HepG2 (cell line): ENCODE data around the gene ARL4D. TPM values are rescaled to one million over a fixed set of nuclear protein-coding genes. Genes with fewer than 3 reads are reported as not detected.

ENCODE experiments used
- ATF2 ChIP-seq: sonication (generic); formaldehyde crosslinking; IDR thresholded peaks from 2 replicates; pipeline ENCODE4 v1.4.0; 2020; ENCODE audit warnings: missing genetic modification reagents
- CENPT ChIP-seq: sonication (generic); formaldehyde crosslinking; IDR thresholded peaks from 2 replicates; pipeline ENCODE4 v1.8.0; 2022; ENCODE audit warnings: low read depth, mild to moderate bottlenecking, moderate library complexity, missing genetic modification reagents
- GFI1 ChIP-seq: sonication (generic); formaldehyde crosslinking; IDR thresholded peaks from 2 replicates; pipeline ENCODE4 v1.5.0; 2020; ENCODE audit warnings: missing genetic modification reagents, mild to moderate bottlenecking, borderline replicate concordance
- GMEB2 ChIP-seq: IDR thresholded peaks from 2 replicates; pipeline ENCODE4 v1.6.1; 2016; ENCODE audit warnings: missing biosample characterization, missing genetic modification reagents, low read depth
- HHEX ChIP-seq: IDR thresholded peaks from 2 replicates; pipeline ENCODE4 v1.6.1; 2016; ENCODE audit warnings: control low read depth
- HNRNPK ChIP-seq: fragments of 200-400 bp; formaldehyde crosslinking; IDR thresholded peaks from 2 replicates; pipeline ENCODE4 v1.6.1; 2018; ENCODE audit warnings: low read length, low read depth, moderate library complexity, mild to moderate bottlenecking; ENCODE audit not compliant: poor library complexity, severe bottlenecking
- HNRNPLL ChIP-seq: fragments of 200-400 bp; formaldehyde crosslinking; IDR thresholded peaks from 2 replicates; pipeline ENCODE4 v1.6.1; 2017; ENCODE audit warnings: mild to moderate bottlenecking, low read depth, low read length; ENCODE audit not compliant: poor library complexity, severe bottlenecking
- HOXA7 ChIP-seq: sonication (generic); formaldehyde crosslinking; IDR thresholded peaks from 2 replicates; pipeline ENCODE4 v1.8.1; 2022; ENCODE audit warnings: mild to moderate bottlenecking, missing genetic modification reagents, moderate library complexity
- JARID2 ChIP-seq: sonication (generic); formaldehyde crosslinking; IDR thresholded peaks from 2 replicates; pipeline ENCODE4 v1.8.1; 2023; ENCODE audit warnings: missing genetic modification reagents, inconsistent platforms; ENCODE audit not compliant: insufficient replicate concordance
- MAFG ChIP-seq: sonication (generic); formaldehyde crosslinking; IDR thresholded peaks from 2 replicates; pipeline ENCODE4 v1.5.1; 2020; ENCODE audit warnings: mild to moderate bottlenecking, missing genetic modification reagents
- MAX ChIP-seq: IDR thresholded peaks from 2 replicates; pipeline ENCODE4 v1.6.1; 2012; ENCODE audit warnings: inconsistent platforms
- MEIS2 ChIP-seq: sonication (generic); formaldehyde crosslinking; IDR thresholded peaks from 2 replicates; pipeline ENCODE4 v1.9.0; 2021; ENCODE audit warnings: mild to moderate bottlenecking, missing genetic modification reagents
- MXD3 ChIP-seq: IDR thresholded peaks from 2 replicates; pipeline ENCODE4 v1.6.1; 2016; ENCODE audit warnings: mild to moderate bottlenecking, missing biosample characterization, missing genetic modification reagents
- NR1H2 ChIP-seq: sonication (generic); formaldehyde crosslinking; IDR thresholded peaks from 2 replicates; pipeline ENCODE4 v1.8.1; 2022; ENCODE audit warnings: low read depth, missing genetic modification reagents, borderline replicate concordance
- PREB ChIP-seq: sonication (generic); formaldehyde crosslinking; IDR thresholded peaks from 2 replicates; pipeline ENCODE4 v1.4.0; 2020; ENCODE audit warnings: missing genetic modification reagents
- PTBP1 ChIP-seq: fragments of 200-400 bp; formaldehyde crosslinking; IDR thresholded peaks from 2 replicates; pipeline ENCODE4 v1.6.1; 2018; ENCODE audit warnings: low read length, low read depth; ENCODE audit not compliant: poor library complexity, severe bottlenecking
- RFX3 ChIP-seq: IDR thresholded peaks from 2 replicates; pipeline ENCODE4 v1.6.1; 2016; ENCODE audit warnings: missing biosample characterization, missing genetic modification reagents
- RFX5 ChIP-seq: IDR thresholded peaks from 2 replicates; pipeline ENCODE4 v1.6.1; 2011; ENCODE audit warnings: low read depth, low read length, improper control_type of control experiment
- RXRA ChIP-seq: sonication (generic); formaldehyde crosslinking; IDR thresholded peaks from 2 replicates; pipeline ENCODE4 v1.5.1; 2020; ENCODE audit warnings: missing genetic modification reagents
- SP1 ChIP-seq, 2 experiments: fragments of 450-650 bp in 1 of 2; sonication (generic) in 1 of 2; formaldehyde crosslinking in 1 of 2; IDR thresholded peaks; 2 replicates each; pipeline versions ENCODE4 v1.4.0 to v1.6.1; 2016 to 2020; ENCODE audit warnings: missing genetic modification reagents in 1 of 2
- YEATS4 ChIP-seq: sonication (generic); formaldehyde crosslinking; IDR thresholded peaks from 2 replicates; pipeline ENCODE4 v1.4.0; 2020; ENCODE audit warnings: missing genetic modification reagents, borderline replicate concordance
- ZFP90 ChIP-seq: sonication (generic); formaldehyde crosslinking; IDR thresholded peaks from 2 replicates; pipeline ENCODE4 v1.8.0; 2022; ENCODE audit warnings: missing genetic modification reagents, mild to moderate bottlenecking, inconsistent platforms, borderline replicate concordance
- ZFX ChIP-seq: sonication (generic); formaldehyde crosslinking; IDR thresholded peaks from 2 replicates; pipeline ENCODE4 v1.4.0; 2020; ENCODE audit warnings: mild to moderate bottlenecking, low read depth, missing genetic modification reagents, moderate library complexity
- ZNF441 ChIP-seq: sonication (generic); formaldehyde crosslinking; IDR thresholded peaks from 2 replicates; pipeline ENCODE4 v1.7.0; 2021; ENCODE audit warnings: missing genetic modification reagents, borderline replicate concordance
- ZNF569 ChIP-seq: sonication (generic); formaldehyde crosslinking; IDR thresholded peaks from 2 replicates; pipeline ENCODE4 v1.5.0; 2020; ENCODE audit warnings: mild to moderate bottlenecking, missing genetic modification reagents, moderate library complexity, borderline replicate concordance
- ZNF572 ChIP-seq: sonication (generic); formaldehyde crosslinking; IDR thresholded peaks from 2 replicates; pipeline ENCODE4 v1.5.1; 2020; ENCODE audit warnings: mild to moderate bottlenecking, missing genetic modification reagents
- ZNF747 ChIP-seq: sonication (generic); formaldehyde crosslinking; IDR thresholded peaks from 2 replicates; pipeline ENCODE4 v1.8.1; 2023; ENCODE audit warnings: missing genetic modification reagents, mild to moderate bottlenecking, borderline replicate concordance
- ZNF782 ChIP-seq: sonication (generic); formaldehyde crosslinking; IDR thresholded peaks from 2 replicates; pipeline ENCODE4 v1.4.0; 2020; ENCODE audit warnings: missing genetic modification reagents, mild to moderate bottlenecking, borderline replicate concordance
- polyA plus RNA-seq, 8 experiments: library from polyadenylated mRNA; depleted of rRNA in 3 of 8; stranded (reverse) in 7 of 8; unstranded in 1 of 8; fragments of >200 nt; fragmentation: Illumina TruSeq in 4 of 8; extraction: Trizol in 4 of 8; gene quantifications; 2 replicates each; pipeline versions ENCODE4 v1.2.1 to v1.2.3, GENCODE V29; 2011 to 2016; ENCODE audit warnings: low read depth in 4 of 8, missing spikeins in 1 of 8, mixed read lengths in 1 of 8; ENCODE audit not compliant: insufficient read depth in 1 of 8
- total RNA-seq, 5 experiments: library from RNA; depleted of rRNA; stranded (reverse); fragments of >200 nt; fragmentation: Illumina TruSeq; extraction: Trizol; gene quantifications; 2 replicates each; pipeline ENCODE4 v1.2.3, GENCODE V29; 2016; ENCODE audit warnings: low read depth in 1 of 5

The ARL4D gene
- total and polyA plus RNA-seq, 2 of the 13 experiments (the other 11 are each of a cell fraction or from before 2014, with no cell fraction given) = 9.0 to 25.9 TPM

- no peak for TF ChIP-seq ATF2 (CRISPR knock-in tag)
- TF ChIP-seq HNRNPLL = peak; percentile 31
- no peak for TF ChIP-seq SP1 (IDR thresholded peaks at IDR 0.05)
- no peak for TF ChIP-seq SP1 (CRISPR knock-in tag; IDR thresholded peaks at IDR 0.05)
- no peak for TF ChIP-seq RFX5
- no peak for TF ChIP-seq HHEX (CRISPR knock-in tag)
- TF ChIP-seq ZNF569 = no peak
- TF ChIP-seq HOXA7 (CRISPR knock-in tag) = no peak
- no peak for TF ChIP-seq MXD3 (CRISPR knock-in tag)
- TF ChIP-seq PREB (CRISPR knock-in tag) = no peak
- no peak for TF ChIP-seq ZNF441
- TF ChIP-seq MAX = no peak
- no peak for TF ChIP-seq GMEB2 (CRISPR knock-in tag)
- TF ChIP-seq MEIS2 (CRISPR knock-in tag) = no peak
- no peak for TF ChIP-seq MAFG
- no peak for TF ChIP-seq PTBP1
- TF ChIP-seq ZFP90 (CRISPR knock-in tag) = no peak
- TF ChIP-seq HNRNPK = no peak
- TF ChIP-seq CENPT = no peak
- TF ChIP-seq NR1H2 = no peak
- no peak for TF ChIP-seq GFI1
- TF ChIP-seq ZNF747 = no peak
- 0 out of 2 replicates have a peak, but pooled peaks have one; percentile 13 for TF ChIP-seq ZNF572
- TF ChIP-seq RXRA (CRISPR knock-in tag) = 0 out of 2 replicates have a peak, but pooled peaks have one; percentile 30
- no peak for TF ChIP-seq YEATS4 (CRISPR knock-in tag)
- no peak for TF ChIP-seq ZNF782
- peak; percentile 42 for TF ChIP-seq ZFX (CRISPR knock-in tag)
- no peak for TF ChIP-seq JARID2
- no peak for TF ChIP-seq RFX3 (CRISPR knock-in tag)
Measured at GRCh38 chr17:43399839-43400328, 1.1 kb downstream of the ARL4D start (continued).
